ENCODE measurements around the gene SLC16A9.
A peak's percentile ranks its signal among the peaks of the same experiment; 100 is the strongest.

Gene SLC16A9

DNA sequence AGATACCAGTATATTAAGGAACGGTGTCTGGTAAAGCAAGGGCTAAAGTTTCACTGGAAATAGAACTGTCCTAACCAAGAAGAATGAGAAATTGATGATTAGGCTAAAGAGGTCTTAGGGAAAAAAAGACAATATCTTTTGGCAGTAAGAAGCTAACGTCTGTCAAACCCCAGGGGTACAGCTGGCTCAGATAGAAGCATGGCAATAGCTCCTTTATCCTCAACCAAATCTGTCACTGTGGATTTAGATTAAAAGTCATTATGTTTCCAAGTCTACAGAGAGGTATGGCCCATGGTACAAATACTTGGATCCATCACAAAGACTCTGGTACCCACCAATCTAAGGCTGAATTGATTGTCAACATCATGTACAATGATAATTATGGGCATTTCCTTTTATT is 8.6 kb upstream of the SLC16A9 start:
- no peak for FAIRE-seq

DNA sequence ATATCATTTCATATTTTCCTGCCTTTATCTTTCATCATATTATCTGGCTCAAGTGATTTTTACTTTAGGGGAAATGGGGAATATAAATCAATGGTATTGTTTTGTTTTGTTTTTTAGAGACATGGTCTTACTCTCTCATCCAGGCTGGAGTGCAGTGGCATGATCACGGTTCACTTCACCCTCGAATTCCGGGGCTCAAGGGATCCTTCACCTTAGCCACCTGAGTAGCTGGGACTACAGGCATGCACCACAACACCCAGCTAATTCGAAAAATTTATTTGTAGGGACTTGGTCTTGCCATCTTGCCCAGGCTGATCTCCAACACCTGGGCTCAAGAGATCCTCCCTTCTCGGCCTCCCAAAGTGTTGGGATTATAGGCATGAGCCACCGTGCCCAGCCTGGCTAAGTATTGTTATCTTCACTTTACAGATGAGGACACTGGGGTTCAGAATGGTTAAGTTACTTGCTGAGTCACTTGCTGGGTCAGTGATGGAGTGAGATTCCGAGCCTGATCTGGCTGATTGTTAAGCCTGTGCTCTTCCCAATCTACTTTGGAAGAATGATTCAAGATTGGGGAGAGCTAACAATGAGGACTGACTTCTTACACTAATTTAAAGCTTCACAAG is 3.7 kb upstream of the SLC16A9 start:
- no peak for FAIRE-seq

DNA sequence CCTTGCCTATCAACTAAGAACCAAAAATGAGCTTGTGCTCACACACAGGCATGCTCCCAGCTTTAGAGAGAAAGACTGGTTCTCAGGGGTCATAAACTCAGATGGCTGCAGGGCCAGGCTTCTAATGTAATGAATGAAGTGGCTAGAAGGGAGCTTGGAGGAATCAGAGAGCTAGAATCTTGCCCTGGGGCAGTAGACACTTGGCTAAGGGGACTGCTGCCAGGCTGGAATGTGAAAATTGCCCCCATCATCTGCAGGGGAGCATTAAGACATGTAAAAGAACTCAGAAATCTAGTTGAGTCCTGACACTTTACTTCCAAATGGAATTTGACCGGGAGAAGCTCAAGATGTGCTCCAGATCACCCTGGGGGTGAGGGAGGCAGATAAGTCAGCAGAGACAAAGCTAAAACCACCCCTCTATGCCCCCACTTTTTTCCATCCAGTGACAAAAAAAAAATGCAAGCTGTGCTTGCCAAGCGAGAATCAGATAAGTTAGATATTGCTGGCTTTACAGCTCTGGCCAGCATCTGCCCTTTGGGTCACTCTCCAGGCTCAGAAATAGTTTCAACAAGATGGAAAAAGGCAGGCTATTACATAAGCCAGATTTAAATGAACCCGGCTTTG is 2.3 kb upstream of the SLC16A9 start:
- FAIRE-seq: no peak

DNA sequence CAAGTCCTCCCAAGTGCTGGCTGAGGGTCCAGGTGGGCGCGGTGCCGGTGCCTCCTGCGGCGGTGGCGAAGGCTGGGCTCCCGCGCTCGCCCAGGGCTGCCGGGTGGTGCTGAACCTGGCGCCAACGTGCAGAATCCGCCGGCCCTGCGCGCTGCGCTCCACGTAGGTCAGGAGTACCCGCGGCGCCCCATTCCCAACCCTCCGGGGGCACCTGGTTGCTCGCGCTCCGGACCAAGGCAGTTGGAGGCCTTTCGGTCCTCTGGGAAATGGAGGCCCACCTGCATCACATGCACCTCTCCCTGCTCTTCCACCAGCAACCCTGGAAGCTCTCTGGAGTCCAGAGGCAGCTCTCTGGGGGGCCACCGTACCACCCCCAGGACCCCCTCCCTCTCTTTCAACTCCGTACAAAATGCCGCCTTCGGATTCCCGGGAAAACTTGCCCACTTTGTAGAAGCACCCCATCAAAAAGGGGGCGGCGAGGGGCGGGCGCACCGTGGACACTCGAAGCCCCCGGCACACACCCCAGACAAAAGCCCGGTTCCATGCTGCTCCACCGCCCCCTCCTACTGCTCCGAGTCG is 745 bp downstream of the SLC16A9 start:
- FAIRE-seq: no peak

DNA sequence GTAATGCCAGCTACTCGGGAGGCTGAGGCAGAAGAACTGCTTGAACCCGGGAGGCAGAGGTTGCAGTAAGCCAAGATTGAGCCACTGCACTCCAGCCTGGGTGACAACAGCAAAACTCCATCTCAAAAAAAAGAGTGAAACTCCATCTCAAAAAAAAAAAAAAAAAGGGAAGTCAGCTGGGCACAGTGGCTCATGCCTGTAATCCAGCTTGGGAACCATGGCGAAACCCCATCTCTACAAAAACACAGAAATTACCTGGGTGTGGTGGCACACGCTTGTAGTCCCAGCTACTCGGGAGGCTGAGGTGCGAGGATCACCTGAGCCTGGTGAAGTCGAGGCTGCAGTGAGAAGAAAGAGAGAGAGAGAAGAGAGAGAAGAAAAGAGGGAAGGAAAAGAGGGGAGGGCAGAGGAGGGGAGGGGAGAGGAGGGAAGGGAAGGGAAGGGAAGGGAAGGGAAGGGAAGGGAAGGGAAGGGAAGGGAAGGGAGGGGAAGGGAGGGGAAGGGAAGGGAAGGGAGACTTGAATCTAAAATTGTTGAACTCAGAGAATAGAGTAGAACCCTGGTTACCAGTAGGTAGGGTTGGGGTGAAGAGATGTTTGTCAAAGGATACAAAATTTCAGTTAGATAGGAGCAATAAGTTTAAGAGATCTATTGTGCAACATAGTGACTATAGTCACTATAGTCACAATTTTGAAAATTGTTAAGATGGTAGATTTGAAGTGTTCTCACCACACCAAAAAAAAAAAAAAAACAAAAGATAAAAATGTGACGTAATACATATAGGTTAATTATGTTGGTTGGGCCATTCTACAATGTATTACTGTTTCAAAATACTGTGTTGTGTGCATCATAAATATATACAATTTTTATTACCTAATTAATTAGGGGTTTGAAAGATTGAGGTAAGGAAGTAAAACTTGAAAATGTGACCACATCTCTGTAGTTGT is 2.5 kb downstream of the SLC16A9 start:
- no peak for FAIRE-seq

DNA sequence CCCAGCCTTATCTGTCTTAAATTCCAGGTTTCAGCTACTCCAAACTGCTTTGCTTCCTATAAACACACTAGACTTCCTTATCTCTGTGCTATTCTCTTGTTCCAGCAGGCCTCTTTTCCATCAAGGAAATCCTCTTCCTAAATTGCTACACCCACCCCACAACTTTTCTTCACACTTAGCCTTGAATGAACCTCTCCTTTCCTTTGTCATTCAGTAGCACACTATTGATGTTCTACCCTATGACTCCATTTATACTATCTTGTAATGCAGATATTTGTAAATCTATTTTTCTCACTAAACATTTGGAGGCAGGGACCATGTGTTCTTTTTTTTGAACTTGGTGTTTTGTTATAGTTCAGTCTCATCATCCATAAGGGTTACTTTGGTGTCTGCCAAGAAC is 3.7 kb downstream of the SLC16A9 start:
- no peak for FAIRE-seq

DNA sequence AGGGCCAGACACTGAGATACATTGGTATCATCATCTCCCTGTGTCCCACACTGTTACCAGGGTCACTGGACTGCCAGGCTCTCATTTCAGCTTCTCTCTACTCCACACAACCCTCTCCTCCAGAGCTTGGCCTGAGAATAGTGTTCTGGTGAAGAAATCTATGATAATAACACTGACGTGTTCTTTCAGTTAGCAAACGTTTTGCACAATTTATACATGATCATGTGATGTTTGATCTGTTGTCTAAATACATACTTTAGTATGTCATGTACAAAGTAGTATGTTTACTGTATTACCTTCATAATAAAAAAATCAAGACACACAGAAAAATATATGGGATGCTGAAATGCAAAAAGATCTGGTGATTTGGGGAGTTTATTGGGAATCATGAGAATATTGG is 5.0 kb downstream of the SLC16A9 start:
- FAIRE-seq: no peak

DNA sequence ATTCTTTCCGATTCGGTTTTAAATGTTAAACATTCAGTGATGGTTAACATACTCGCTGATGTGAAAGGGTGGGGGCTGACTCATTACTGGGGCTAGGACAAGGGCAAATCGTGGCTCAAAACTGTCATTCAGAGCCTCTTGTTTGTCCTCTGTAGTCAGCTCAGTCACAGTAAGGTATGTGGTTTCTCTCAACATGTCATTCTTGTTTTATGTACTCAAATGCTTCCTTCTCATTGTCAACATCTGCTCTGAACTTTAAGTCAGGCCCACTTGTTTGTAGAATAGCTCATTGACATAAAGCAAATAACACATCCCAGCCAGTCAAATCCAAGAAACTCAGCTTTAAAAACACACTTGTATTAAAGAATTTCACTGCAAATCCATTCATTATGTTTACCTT is 7.3 kb downstream of the SLC16A9 start:
- FAIRE-seq: no peak

DNA sequence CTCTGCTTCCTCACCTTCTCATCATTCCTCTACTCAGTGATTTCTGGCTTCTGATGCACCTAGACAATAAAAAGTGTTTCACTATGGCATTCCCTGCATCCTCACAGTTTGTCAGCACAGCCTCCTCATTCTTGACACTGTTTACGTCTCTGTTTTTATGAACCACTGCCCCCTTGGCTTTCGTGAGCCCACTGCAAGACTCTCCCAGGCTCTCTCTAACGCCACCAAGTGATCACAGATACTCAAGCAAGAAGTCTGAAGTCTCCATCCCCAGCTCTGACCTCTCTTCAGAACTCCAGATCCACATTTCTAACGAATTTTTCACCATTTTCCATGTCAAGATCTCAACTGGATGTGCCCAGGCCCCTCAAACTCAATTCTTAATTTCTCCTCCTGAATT is 8.9 kb downstream of the SLC16A9 start:
- FAIRE-seq: no peak

DNA sequence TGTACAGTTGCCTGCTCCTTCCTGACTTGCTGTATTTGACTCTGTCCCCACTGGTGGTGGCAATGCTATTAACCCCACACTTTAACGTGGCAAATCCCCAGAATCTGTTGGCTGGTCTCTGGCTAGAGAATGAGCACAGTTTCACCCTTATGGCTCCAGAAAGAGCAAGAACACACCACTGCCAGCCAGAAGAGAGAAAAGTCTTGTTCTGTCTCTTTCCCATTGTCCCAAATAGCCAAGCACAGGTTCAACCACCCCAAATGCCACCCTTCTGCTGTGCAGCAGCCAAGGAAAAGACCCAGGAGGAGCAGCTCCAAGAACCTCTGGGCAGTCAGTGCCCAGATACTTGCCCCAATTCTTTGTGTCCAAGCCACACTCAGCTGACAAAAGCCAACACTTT is 11.3 kb downstream of the SLC16A9 start:
- no peak for FAIRE-seq

DNA sequence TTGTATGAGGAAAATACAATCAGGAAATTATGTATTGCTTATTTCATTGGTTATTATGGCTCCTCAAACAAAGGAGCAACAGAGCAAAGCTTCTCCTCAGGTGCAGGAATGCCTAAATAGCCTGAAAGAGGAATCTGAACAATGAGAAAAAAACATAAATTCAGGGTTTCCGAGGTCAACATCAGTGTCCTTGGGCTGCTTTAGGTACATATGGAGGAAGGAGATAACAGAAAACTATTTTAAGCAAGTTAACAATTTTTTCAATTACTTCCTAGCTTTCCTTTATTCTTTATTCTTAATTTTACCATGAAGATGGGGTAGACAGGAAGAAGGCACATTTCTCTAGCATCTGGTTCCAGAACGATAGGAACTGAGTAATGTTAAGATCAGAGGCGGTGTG is 14.0 kb downstream of the SLC16A9 start:
- no peak for FAIRE-seq

DNA sequence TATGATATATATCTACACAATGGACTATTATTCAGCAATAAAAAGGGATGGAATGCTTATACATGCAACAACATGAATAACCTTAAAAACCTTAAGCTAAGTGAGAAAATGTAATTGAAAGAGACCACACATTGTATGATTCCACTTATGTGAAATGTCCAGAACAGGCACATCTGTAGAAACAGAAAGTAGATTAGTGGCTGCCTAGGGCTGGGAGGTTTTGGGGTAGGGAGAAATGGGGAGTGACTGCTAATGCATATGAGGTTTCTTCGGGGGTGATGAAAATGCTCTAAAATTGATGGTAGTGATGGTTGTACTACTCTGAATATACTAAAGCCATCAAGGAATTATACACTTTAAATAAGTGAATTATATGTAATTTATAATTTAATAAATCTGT is 14.7 kb downstream of the SLC16A9 start:
- FAIRE-seq: no peak

DNA sequence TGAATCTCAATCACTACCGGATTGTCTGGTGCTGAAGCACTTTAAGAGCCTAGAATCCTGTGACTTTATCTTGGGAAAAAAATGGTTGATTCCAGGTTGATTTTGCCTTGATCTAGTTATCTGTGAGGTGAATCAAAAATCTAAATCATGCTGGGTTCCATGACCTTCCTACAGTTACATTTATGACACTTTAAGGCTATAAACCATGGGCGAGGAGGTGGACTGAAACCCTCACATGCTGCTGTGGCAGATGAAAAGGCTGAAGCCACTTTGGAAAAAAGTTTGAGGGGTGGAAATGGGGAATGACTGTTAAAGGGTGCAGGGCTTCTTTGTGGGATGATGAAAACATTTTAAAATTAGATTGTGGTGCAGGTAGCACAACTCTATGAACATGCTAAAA is 17.5 kb downstream of the SLC16A9 start:
- FAIRE-seq: no peak

DNA sequence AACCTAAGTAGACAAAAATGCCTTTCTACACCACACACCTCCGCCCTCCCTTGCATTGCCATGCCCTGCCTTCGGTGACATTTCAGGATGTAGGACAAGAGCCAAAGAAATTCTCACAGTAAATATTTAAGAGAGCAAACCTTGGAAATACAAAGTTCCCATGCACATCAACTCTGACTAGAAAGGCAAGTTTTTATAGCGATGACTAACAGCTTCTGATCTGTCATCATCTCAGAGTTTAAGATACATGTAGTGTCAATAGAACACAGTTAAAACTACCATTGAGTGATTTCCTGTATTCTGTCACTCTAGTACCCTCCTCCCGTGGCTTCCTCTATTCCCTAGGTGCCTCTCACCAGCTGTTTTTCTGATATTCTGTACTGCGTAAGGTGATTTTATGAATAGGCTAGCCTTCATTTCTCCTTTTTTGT is 20.7 kb downstream of the SLC16A9 start:
- peak; percentile 21 for FAIRE-seq

DNA sequence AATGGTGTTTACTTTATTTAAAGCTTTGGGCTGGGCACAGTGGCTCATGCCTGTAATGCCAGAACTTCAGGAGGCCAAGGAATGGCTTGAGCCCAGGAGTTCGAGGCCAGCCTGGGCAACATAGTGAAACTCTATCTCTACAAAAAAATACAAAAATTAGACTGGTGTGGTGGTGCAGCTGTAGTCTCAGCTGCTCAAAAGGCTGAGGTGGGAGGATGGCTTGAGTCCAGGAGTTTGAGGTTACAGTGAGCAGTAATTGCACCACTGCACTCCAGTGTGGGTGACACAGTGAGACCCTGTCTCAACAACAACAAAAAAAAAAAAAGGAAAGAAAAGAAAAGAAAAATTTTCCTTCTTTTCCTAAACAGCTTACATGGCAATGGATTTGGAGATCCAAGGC is 22.0 kb downstream of the SLC16A9 start:
- no peak for FAIRE-seq

DNA sequence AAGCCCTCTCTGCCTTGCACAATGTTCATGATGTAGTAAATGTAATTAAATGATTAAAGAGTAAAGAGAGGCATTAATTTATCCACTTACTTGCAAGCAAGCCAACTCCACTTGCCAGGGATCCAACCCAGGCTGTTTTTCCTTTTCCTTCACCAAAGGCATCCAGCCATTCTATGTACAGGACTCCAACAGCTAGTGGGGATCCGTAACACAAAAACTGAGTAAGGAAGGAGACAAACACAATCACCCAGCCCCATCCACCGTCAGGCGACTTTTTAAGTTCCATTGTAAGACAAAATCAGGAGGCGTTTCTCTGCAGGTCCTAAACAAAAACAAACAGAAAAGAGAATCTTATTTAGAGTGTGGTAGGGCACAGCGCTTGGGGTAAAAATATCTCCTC is 25.6 kb downstream of the SLC16A9 start:
- FAIRE-seq: no peak

DNA sequence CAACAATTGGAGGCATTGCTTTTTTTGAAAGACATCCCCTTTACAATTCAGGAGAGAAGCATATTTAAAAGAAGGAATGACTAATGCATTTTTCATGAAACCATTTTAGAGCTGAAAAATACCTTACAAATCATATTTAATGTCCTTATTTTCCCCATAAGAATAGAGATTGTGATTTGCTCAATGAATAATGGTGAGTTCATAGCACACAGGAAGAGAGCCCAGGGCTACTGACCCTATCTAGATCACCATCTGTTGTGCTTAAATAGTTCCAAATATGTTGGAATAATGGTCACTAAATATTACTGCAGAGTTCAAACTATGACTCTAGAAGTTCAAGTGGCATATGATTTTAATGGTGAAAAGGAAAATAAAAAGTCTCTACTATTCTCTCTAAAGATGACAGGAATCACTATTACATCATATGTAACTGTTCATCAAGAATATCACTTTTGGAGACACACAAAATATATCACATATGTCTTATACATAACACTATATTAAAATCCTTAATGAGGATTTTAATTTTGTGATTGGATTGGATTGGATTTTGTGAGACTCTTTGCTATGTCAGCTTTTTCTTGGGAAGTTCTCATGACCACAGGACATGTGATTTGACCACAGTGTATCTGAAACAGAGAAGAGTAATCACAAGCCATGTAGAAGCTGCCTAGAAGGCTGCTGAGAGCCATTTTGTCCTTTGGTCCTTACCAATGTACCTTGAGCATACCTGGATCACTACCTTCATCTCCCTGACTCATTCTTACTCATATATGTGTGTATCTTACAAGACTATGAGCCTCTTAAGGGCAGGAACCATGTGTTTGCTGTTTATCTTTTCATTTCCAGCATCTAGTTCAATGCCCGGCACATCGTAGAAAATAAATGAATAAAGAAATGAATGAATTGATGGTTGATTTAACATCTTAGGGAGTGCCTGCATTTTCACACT is 26.4 kb downstream of the SLC16A9 start:
- FAIRE-seq: no peak

DNA sequence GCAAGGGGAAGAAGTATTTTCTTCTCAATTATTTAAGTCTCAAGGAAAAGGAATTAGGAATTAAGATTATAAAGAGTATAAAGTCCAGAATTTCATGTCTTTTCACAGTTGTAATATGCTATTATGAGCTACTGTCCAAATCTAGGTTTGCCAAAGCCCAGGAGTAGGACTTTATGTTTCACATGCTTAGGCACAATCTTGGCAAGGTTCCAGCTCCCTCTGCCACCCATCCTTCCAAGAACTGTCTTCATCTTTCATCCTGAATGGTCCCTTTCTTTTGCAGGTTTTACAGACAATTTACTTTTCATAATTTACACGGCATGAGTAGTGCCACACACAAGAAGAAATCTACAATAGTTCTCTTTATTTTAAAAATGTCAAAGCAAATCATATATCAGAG is 29.5 kb downstream of the SLC16A9 start:
- no peak for FAIRE-seq

DNA sequence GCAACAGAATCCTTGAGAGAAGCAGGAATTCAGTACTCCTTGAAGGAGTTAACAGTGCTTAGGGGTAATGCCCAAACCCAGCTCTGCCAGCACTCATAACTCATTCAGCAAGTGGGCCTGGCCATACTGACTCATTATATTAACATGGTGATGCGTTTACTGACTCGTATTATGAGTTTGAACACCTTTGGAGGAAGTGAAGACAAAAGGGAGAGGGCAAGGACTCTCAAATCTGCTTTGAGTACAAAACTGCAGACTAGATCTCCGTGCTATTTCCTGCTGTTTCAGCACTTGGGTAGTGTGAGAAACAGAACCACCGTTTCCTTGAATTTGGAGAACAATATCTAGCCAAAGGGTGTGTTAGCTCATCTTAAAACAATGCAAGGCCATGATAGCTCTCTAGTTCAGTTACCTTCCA is 30.8 kb downstream of the SLC16A9 start:
- FAIRE-seq: no peak

DNA sequence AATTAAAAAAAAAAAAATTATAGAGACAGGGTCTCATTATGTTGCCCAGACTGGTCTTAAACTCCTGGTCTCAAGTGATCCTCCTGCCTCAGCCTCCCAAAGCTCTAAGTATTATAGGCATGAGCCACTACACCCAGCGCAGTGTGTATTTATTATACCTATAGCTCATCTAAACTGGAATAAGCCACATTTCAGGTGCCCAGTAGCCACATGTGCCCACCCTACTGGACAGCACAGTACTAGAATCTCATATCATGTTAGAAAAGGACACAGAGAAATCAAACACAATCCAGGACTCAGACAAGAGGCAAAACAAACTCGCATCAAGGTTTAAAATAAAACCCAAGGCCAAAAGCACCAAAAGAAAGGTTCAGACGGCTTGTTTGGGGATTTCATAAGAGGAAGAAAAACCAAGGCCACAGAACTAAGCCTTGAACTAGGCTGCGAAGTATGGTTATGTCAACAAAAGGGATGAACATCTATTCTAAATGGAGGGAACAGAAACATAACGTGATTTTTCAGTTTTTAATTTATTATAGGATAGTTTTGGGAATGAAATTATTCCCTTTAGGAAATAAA is 32.3 kb downstream of the SLC16A9 start:
- FAIRE-seq: no peak

DNA sequence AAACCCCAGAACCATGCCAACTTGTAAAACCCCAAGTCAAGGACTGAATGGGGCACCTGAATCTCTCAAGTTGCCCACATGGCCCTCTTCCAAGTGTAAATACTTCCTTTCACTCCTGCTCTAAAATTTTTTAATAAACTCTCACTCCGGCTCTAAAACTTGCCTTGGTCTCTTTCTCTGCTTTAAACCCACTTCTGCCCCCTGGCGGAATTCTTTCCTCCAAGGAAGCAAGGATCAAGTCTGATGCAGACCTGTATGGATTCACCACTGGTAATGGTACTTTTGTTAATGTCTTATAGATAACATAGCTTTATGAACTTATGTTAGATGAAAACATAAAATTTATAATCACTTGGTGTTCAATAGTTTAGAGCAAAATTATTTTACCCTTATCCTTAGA is 33.8 kb downstream of the SLC16A9 start:
- FAIRE-seq: no peak
